Measurements from ENCODE around the gene MCAM.

- TF ChIP-seq POLR2AphosphoS5 (IDR thresholded peaks at IDR 0.05) (no peak), CTCF (IDR thresholded peaks at IDR 0.05 in 8 of 11, conservative IDR thresholded peaks at IDR 0.05 in 3 of 11) (peak in 7 of 11 experiments; percentile 41 to 59 (median 51)), POLR2A (IDR thresholded peaks at IDR 0.05) (no peak)
These were observed 32.4 kb downstream of the MCAM start for GRCh38 chr11:119284344-119285157.
